Stomach smooth muscle (tissue), 2 donors: ENCODE results near the gene ZMYM2.

Source experiments
- H3K27ac ChIP-seq: one replicate; pipeline ENCODE4 v1.7.0; 2013; ENCODE audit warnings: mild to moderate bottlenecking, low read length, inconsistent platforms
- H3K27me3 ChIP-seq, 2 donors: one replicate each; pipeline ENCODE4 v1.7.0; 2013; ENCODE audit warnings: low read length in 2 of 2; ENCODE audit not compliant: insufficient read depth in 2 of 2, control insufficient read depth in 1 of 2
- H3K36me3 ChIP-seq, 2 donors: one replicate each; pipeline ENCODE4 v1.7.0; 2013; ENCODE audit warnings: low read length in 2 of 2; ENCODE audit not compliant: control insufficient read depth in 2 of 2, insufficient read depth in 2 of 2
- H3K4me1 ChIP-seq: one replicate; pipeline ENCODE4 v1.7.0; 2013; ENCODE audit warnings: low read length; ENCODE audit not compliant: control insufficient read depth, insufficient read depth
- H3K4me3 ChIP-seq, 2 donors: one replicate each; pipeline ENCODE4 v1.7.0; 2013; ENCODE audit warnings: low read length in 2 of 2
- H3K9ac ChIP-seq, 2 donors: one replicate each; pipeline ENCODE4 v1.7.0; 2013; ENCODE audit warnings: low read length in 2 of 2, mild to moderate bottlenecking in 1 of 2
- H3K9me3 ChIP-seq, 2 donors: one replicate each; pipeline ENCODE4 v1.7.0; 2013; ENCODE audit warnings: low read length in 2 of 2; ENCODE audit not compliant: control insufficient read depth in 2 of 2
- donor health status: healthy.
- donor health status: Pancreatic carcinoma.

The ZMYM2 gene

DNA sequence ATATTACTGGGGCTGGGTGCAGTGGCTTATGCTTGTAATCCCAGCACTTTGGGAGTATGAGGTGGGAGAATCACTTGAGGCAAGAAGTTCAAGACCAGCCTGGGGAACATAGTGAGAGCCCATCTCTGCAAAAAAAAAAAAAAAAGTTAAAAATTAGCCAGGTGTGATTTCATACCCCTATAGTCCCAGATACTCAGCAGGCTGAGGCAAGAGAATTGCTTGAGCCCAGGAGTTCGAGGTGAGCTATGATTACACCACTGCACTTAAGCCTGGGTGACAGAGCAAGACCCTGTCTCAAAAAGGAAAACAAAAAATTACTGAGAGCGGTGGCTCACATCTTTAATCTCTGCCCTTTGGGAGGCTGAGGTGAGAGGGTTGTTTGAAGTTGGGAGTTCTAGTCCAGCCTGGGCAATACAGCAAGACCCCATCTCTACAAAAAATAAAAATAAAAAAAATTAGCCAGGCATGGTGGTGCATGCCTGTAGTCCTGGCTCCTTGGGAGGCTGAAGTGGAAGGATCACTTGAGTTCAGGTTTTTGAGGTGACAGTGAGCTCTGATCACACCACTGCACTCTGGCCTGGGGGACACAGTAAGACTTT, 87.5 kb downstream of the ZMYM2 start:
- peaks cover 11% of the 10 kb centered on the region in 2 donors for H3K36me3 ChIP-seq

GRCh38 chr13:20049558-20050473, 91.3 kb downstream of the ZMYM2 start:
- H3K36me3 ChIP-seq: peaks cover 3 to 7% of the 10 kb centered on the region in 2 donors
- H3K27ac ChIP-seq: no peak overlapping the region
- H3K9ac ChIP-seq: no peak overlapping the region
- H3K4me1 ChIP-seq: no peaks in the 10 kb centered on the region
- no peaks in the 10 kb centered on the region for H3K9me3 ChIP-seq
- no peak overlapping the region for H3K4me3 ChIP-seq
- H3K27me3 ChIP-seq: no peaks in the 10 kb centered on the region

More for the DNA sequence above, 87.5 kb downstream of the ZMYM2 start:
- Histone ChIP-seq H3K9ac (no peak overlapping the region), H3K9me3 (no peaks in the 10 kb centered on the region), H3K27ac (no peak overlapping the region), H3K4me3 (no peak overlapping the region), H3K4me1 (no peaks in the 10 kb centered on the region), H3K27me3 (no peaks in the 10 kb centered on the region)

DNA sequence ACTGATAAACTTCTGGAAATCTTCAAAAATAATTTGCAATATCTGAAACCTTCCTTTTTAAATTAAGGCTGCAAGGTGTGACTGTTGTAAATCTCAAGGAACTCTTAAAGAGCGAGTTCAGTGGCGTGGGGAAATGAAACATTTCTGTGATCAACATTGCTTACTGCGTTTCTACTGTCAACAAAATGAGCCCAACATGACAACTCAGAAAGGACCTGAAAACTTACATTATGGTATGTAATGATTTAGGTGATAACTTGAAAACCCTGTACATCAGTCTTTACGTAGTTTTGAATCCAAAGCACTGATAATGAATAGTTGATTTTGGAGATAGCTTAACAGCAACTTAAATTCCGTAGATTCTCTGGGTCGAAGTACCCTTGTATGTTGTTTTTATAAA, 92.8 kb downstream of the ZMYM2 start:
- Histone ChIP-seq H3K9me3 (no peaks in the 10 kb centered on the region), H3K36me3 (peaks cover 7% of the 10 kb centered on the region in 2 donors)

GRCh38 chr13:20053016-20053415, 94.5 kb downstream of the ZMYM2 start:
- no peaks in the 10 kb centered on the region for H3K27me3 ChIP-seq
- H3K9me3 ChIP-seq: no peaks in the 10 kb centered on the region
- no peak overlapping the region for H3K27ac ChIP-seq
- no peaks in the 10 kb centered on the region for H3K4me1 ChIP-seq
- H3K36me3 ChIP-seq: peaks cover 7 to 9% of the 10 kb centered on the region in 2 donors
- no peak overlapping the region for H3K4me3 ChIP-seq
- no peak overlapping the region for H3K9ac ChIP-seq

More for the DNA sequence above, 92.8 kb downstream of the ZMYM2 start:
- no peaks in the 10 kb centered on the region for H3K4me1 ChIP-seq
- no peaks in the 10 kb centered on the region for H3K27me3 ChIP-seq
- H3K27ac ChIP-seq: no peak overlapping the region
- no peak overlapping the region for H3K4me3 ChIP-seq
- no peak overlapping the region for H3K9ac ChIP-seq

GRCh38 chr13:20053891-20054290, 95.4 kb downstream of the ZMYM2 start:
- H3K9me3 ChIP-seq: no peaks in the 10 kb centered on the region
- H3K27ac ChIP-seq: no peak overlapping the region
- no peaks in the 10 kb centered on the region for H3K27me3 ChIP-seq
- no peaks in the 10 kb centered on the region for H3K4me1 ChIP-seq
- no peak overlapping the region for H3K4me3 ChIP-seq
- H3K9ac ChIP-seq: no peak overlapping the region
- peaks cover 9 to 12% of the 10 kb centered on the region in 2 donors for H3K36me3 ChIP-seq

GRCh38 chr13:20054586-20054985, 96.1 kb downstream of the ZMYM2 start:
- H3K4me1 ChIP-seq: no peaks in the 10 kb centered on the region
- no peak overlapping the region for H3K4me3 ChIP-seq
- peaks cover 12 to 16% of the 10 kb centered on the region in 2 donors for H3K36me3 ChIP-seq
- no peaks in the 10 kb centered on the region for H3K9me3 ChIP-seq
- no peaks in the 10 kb centered on the region for H3K27me3 ChIP-seq
- no peak overlapping the region for H3K9ac ChIP-seq
- no peak overlapping the region for H3K27ac ChIP-seq

- Histone ChIP-seq H3K9me3 (no peaks in the 10 kb centered on the region), H3K4me1 (no peaks in the 10 kb centered on the region), H3K36me3 (peaks cover 23 to 24% of the 10 kb centered on the region in 2 donors), H3K9ac (no peak overlapping the region), H3K27ac (no peak overlapping the region), H3K4me3 (no peak overlapping the region), H3K27me3 (no peaks in the 10 kb centered on the region)
These were observed 98.7 kb downstream of the ZMYM2 start for GRCh38 chr13:20057214-20057613.

DNA sequence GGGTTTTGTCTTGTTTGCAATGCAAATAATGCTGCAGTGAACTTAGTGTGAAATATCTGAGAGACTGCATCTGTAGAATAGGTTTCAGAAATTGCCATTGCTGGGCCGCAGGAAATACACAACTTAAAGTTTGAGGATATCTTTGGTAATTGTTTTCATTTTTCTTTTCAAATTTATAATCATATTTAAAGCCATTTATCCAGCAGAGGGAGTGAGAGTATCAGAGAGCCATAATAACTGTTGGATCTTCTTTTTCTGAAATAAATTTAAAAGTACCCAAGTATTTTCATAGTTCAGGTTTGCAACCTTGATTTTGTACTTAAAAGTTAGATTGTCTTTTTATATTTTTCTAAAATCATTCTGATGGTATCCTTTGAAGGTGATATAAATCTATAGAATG, 99.4 kb downstream of the ZMYM2 start:
- Histone ChIP-seq H3K36me3 (peaks cover 22 to 29% of the 10 kb centered on the region in 2 donors), H3K4me3 (no peak overlapping the region), H3K4me1 (no peaks in the 10 kb centered on the region), H3K9me3 (no peaks in the 10 kb centered on the region), H3K27ac (no peak overlapping the region), H3K27me3 (no peaks in the 10 kb centered on the region), H3K9ac (no peak overlapping the region)

- H3K9ac ChIP-seq: no peak overlapping the region
- H3K27me3 ChIP-seq: no peaks in the 10 kb centered on the region
- H3K9me3 ChIP-seq: no peaks in the 10 kb centered on the region
- H3K4me3 ChIP-seq: no peak overlapping the region
- no peaks in the 10 kb centered on the region for H3K4me1 ChIP-seq
- no peak overlapping the region for H3K27ac ChIP-seq
- H3K36me3 ChIP-seq: peaks cover 22 to 29% of the 10 kb centered on the region in 2 donors
These were observed 99.9 kb downstream of the ZMYM2 start for GRCh38 chr13:20058476-20058875.

- H3K9ac ChIP-seq: no peak overlapping the region
- no peaks in the 10 kb centered on the region for H3K9me3 ChIP-seq
- H3K27me3 ChIP-seq: no peaks in the 10 kb centered on the region
- no peaks in the 10 kb centered on the region for H3K4me1 ChIP-seq
- H3K4me3 ChIP-seq: no peak overlapping the region
- H3K36me3 ChIP-seq: peaks cover 34 to 43% of the 10 kb centered on the region in 2 donors
- no peak overlapping the region for H3K27ac ChIP-seq
These were observed 105.6 kb downstream of the ZMYM2 start for GRCh38 chr13:20064128-20064527.

DNA sequence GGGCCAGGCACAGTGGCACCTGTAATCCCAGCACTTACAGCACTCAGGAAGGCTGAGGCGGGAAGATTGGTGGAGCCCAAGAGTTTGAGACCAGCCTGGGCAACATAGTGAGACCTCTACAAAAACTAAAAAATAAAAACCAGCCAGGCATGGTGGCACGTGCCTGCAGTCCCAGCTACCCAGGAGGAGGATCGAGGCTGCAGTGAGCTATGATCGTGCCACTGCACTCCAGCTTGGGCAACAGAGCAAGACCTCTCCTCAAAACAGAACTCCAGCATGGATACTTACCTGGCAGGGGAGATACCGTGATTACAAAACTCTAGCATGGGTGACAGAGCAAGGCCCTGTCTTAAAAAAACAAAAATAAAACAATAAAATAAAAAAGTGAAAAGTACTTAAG, 107.0 kb downstream of the ZMYM2 start:
- no peak overlapping the region for H3K4me3 ChIP-seq
- H3K4me1 ChIP-seq: no peaks in the 10 kb centered on the region
- no peaks in the 10 kb centered on the region for H3K9me3 ChIP-seq
- no peak overlapping the region for H3K27ac ChIP-seq
- H3K9ac ChIP-seq: no peak overlapping the region
- H3K27me3 ChIP-seq: no peaks in the 10 kb centered on the region
- H3K36me3 ChIP-seq: peaks cover 27 to 32% of the 10 kb centered on the region in 2 donors
